Measurements from ENCODE around the gene NHERF2.
"Not testable (repeated sequence)": the region's sequence is repeated elsewhere in the genome, so short reads cannot be mapped to it uniquely, and the experiment has no call there.

Gene NHERF2

GRCh38 chr16:2028620-2029220, 2.0 kb downstream of the NHERF2 start:
- DNase-seq: no peak

GRCh38 chr16:2029350-2029749, 2.6 kb downstream of the NHERF2 start:
- no peak for DNase-seq

- no peak for DNase-seq
These were observed 3.3 kb downstream of the NHERF2 start for GRCh38 chr16:2030036-2030435.

GRCh38 chr16:2031081-2031577, 4.4 kb downstream of the NHERF2 start:
- no peak for DNase-seq

- no peak for DNase-seq
These were observed 5.8 kb downstream of the NHERF2 start for GRCh38 chr16:2032285-2033056.

GRCh38 chr16:2033057-2033908, 6.6 kb downstream of the NHERF2 start:
- DNase-seq: no peak

GRCh38 chr16:2033909-2034695, 7.4 kb downstream of the NHERF2 start:
- not testable (repeated sequence) for DNase-seq

- no peak for DNase-seq
These were observed 8.2 kb downstream of the NHERF2 start for GRCh38 chr16:2034696-2035430.

GRCh38 chr16:2035431-2036199, 8.9 kb downstream of the NHERF2 start:
- no peak for DNase-seq

GRCh38 chr16:2036200-2036966, 9.7 kb downstream of the NHERF2 start:
- DNase-seq: no peak

- DNase-seq: no peak
These were observed 10.4 kb downstream of the NHERF2 start for GRCh38 chr16:2037115-2037514.

GRCh38 chr16:2037647-2038381, 11.1 kb downstream of the NHERF2 start:
- no peak for DNase-seq

- no peak for DNase-seq
These were observed 11.9 kb downstream of the NHERF2 start for GRCh38 chr16:2038382-2039231.

- DNase-seq: no peak
These were observed 12.8 kb downstream of the NHERF2 start for GRCh38 chr16:2039274-2040031.

- DNase-seq: no peak
These were observed 13.5 kb downstream of the NHERF2 start for GRCh38 chr16:2040041-2040786.

GRCh38 chr16:2040787-2041522, 14.3 kb downstream of the NHERF2 start:
- no peak for DNase-seq
